NB4 (cell line): Measurements from ENCODE around the gene ITPK1.

ENCODE experiments used
- DNase-seq: peaks from one replicate; pipeline ENCODE4 v3.0.0; 2010; ENCODE audit warnings: low read depth
- H3K4me3 ChIP-seq: one replicate; pipeline ENCODE4 v1.5.1; 2011; ENCODE audit warnings: mild to moderate bottlenecking, low read depth, low read length, moderate library complexity
- CTCF ChIP-seq: IDR thresholded peaks from one replicate; pipeline ENCODE4 v1.5.1; 2012; ENCODE audit warnings: low read depth, low read length
- MAX ChIP-seq: IDR thresholded peaks from 2 replicates; pipeline ENCODE4 v1.6.1; 2011; ENCODE audit warnings: low read depth, low read length
- MYC ChIP-seq: IDR thresholded peaks from 2 replicates; pipeline ENCODE4 v1.6.1; 2011; ENCODE audit warnings: low read depth, low read length
- POLR2A ChIP-seq: IDR thresholded peaks from 2 replicates; pipeline ENCODE4 v1.6.1; 2011; ENCODE audit warnings: mild to moderate bottlenecking; ENCODE audit not compliant: insufficient read length; ENCODE audit errors: extremely low read depth

ITPK1 gene

DNA sequence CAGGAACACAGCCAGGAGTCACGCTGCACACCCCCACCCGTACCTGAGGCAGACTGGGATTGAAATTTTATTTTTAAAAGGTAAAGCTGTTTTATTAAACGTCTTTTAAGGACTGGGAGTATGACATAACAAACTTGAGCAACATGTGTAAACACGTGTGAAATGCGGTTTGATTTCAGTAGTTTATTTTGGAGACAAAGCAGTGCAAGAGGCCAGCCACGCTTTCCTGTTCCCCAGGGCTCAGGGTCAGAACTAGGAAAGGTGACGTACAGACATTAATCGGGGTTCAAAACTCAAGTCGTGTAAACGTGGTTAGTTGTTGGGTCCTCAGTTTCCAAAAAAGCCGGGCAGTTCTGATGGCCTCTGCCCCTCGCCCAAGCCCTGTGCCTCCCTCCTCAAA, 176.0 kb downstream of the ITPK1 start:
- DNase-seq, result no peak
- no peak for TF ChIP-seq MAX
- TF ChIP-seq CTCF, result no peak
- no peak for TF ChIP-seq MYC
- TF ChIP-seq POLR2A, result no peak
- H3K4me3 ChIP-seq, result no peak overlapping the region

GRCh38 chr14:92938890-92939671, 176.6 kb downstream of the ITPK1 start:
- TF ChIP-seq CTCF, result no peak
- TF ChIP-seq POLR2A, result no peak
- TF ChIP-seq MAX, result no peak
- no peak for TF ChIP-seq MYC
- DNase-seq, result no peak
- H3K4me3 ChIP-seq, result no peak overlapping the region

DNA sequence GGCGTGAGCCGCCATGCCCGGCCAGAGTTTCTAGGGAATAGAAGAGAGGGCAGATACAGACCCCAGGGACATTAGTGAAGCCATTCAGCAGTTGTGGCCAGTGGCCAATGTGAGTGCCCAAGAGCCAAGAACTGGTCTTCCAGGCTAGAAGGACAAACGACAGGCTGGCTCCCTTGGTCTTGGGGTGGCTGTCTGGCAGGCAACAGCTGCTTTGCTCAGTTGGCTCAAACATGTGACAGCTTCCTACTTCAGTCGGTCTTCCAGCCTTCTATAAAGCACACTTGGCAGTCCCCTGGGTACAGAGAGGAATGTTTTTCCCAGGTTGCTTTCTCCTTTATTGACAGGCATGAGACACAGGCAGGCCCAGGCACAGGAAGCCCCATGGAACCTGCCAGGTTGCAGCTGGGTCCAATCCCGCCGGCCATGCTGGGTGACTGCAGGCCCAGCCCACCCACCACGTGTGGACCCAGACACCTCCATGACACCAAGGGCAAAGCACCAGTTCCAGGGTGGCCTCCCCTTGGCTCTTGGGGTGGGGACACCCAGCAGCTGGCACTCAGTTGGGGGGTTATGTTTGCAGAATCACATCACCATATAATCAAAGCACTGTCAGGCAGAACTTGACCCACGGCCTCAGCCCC, 177.4 kb downstream of the ITPK1 start:
- no peak for TF ChIP-seq MYC
- TF ChIP-seq MAX, result no peak
- no peak for TF ChIP-seq POLR2A
- no peak for TF ChIP-seq CTCF
- no peak for DNase-seq
- H3K4me3 ChIP-seq, result no peak overlapping the region

DNA sequence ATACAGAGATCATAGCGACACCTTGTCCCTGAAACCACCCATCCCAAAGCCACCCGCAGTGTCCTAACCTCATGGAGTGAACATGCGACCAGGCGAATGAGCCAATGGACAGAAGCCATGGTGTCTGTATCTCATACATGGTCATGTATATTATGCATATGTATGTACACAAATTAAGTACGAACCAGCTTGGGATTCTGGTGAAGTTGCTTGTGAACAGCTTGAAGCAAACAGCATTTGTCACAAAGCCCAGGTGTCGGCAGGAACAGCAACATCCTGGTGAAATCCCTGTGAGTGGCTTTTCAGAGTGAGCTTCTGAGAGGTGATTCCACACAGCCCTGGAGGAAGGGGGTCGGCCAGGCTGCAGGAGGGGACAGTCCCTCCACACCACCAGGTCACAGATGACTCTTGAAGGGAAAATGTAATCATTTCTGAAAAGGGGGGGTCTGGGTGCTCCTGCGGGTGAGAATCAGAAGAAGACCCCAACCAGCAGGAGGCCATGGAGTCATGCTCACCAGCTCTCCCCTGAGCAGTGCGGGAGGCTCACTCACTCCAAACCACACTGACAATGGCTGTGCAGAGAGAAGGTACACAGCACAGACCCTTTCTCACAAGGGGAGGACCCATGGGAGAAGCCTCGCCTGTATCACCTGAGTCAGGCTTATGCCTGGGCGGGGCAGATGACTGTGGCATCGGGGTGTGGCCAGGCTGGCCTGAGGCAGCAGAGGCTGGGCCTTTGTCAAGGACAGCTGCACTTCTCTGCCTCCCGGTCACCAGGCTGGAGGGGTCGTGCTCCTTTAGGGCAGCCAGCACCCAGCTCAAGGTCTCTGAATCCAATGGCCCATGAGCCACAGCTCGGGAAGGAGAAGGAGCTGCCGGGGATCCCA, 178.4 kb downstream of the ITPK1 start:
- H3K4me3 ChIP-seq, result no peak overlapping the region
- DNase-seq, result no peak

More for the DNA sequence above, 178.4 kb downstream of the ITPK1 start:
- TF ChIP-seq CTCF (no peak), POLR2A (no peak), MAX (no peak), MYC (no peak)
